DMS114 treated with DMSO at 0.1 percent for 48 hours (cell line): ENCODE data around the gene CYTH1.

Source experiments
- DNase-seq: peaks from one replicate; lab custom pipeline; 2025; ENCODE audit not compliant: unreplicated experiment; lab: John Stamatoyannopoulos, UW

The CYTH1 gene

DNA sequence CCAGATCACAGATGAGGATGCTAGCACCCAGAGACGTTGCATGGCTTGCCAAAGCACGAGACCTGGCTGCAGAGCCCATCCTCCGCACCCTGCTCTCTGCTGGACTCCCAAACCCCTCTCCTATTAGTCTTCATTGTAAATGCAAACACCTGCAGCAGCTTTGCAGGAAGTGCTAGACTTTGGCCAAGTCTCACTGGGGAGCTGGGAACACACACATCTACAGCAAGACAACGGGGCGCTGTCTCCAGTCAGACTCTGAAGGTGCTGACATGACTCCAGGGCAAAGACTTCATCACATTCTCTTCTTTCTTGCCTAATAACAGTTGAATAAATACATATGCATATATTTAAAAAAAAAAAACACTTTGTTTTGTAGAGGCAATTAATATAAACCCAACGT, 43.8 kb downstream of the CYTH1 start:
- no peak for DNase-seq

DNA sequence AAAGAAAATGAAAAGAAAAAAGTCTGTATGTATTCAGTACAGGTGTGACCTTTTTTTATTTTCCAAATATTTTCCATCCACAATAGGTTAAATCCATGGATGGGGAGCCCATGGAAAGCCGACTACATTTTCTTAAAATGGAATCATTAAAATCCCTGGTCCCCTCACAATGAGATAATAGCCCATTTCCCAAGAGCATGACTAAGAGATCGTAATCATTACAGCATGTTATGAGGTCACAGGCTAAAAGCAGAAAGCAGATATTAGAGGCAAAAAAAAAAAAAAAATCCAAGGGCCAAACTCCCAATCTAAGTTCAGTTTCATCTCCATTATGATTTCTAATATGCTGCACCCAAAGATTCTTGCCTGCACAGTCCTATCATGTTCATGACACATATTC, 44.7 kb downstream of the CYTH1 start:
- no peak for DNase-seq

DNA sequence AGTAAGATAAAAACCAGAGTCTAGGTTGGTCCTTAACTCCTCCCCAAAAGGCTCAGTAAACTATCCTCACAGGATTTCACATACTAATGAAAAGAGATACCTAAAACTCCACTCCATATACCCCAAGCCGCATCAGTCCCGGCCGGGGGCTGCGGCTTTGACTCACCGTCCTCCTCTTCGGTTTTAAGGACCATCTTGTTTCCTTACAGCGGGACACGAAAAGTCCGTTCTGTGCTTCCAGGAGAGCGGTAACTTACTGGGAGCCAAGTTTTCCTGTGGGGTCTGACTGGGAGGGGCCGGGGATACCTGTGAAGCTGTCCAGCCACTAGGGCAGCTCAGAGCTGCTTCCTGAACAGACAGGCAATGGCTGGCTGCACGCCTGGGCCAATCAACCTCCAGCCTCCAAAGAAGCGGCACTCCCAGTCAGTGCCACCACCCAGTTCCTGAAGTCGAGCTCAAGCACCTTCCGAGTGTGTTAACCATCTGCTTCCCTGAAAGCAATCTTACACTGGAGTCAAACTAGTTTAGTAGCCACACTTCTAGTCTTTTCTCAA, 45.5 kb downstream of the CYTH1 start:
- no peak for DNase-seq

DNA sequence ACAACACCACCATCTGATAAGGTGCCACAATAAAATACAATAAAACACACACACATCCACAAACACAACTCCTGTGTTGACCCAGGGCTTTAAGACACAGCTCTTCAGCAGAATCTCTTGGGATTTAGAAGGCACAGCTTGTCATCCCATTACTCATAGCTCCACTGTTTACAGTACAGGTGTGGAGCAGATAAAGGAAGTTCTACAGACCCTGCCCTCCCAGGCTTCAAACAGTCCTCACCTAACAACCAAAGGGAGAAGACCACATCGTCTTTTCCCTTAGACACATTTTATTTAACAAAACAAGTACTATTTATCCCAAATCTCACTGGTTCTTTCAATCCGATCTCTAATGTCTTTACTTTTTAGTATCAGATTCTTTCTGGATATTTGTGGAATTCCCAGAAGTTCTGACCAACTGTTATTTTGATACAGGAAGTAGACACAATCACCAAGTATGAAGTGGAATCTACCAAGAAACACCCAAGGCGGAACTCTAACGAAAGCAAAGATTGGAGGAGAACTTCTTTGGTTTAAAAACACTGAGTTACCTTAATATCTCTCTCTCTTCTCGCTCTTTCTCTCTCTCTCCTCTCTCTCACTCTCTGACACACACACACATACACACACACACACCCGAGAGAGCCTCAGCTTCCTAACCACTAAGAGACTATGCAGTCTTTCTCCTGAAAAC, 46.1 kb downstream of the CYTH1 start:
- DNase-seq: no peak

DNA sequence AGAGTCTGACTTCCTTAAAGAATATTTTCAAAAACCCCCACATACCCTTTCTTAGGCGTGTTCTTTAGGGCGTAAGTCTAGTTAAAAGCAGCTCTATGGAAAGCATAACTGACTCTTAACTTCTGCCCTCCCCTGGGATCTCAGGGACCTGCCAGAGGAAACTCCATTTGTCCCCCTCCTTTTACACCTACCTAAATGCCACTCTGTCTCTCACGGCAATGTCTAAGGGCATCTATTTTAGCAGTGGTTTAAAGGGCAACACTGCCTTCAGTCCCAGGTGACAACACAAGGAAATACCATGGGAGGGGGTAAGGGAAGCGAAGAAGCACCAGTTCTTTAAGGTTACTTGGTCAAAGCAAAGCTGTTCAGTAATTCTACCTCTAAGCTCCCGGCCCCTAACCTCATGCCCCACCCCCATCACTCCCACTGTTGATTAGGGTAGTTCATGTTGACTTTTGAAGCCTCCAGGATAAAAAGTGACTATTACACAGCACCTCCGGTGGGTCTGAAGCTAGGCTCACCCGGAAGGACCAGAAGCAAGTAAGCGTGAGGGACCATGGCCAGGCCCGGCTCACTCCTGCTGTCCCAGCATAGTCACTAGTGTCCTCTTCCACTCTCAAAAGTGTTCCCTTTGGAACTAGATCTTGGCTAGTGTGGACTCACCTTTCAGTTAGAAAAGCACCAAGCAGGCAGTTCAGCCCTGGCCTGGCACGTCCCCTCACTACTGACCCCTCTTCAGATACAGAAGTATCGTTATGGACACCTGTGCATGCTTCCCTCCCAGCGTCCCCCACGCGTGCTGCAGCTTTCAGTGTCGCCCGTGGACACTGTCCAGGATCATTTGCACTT, 47.1 kb downstream of the CYTH1 start:
- no peak for DNase-seq

DNA sequence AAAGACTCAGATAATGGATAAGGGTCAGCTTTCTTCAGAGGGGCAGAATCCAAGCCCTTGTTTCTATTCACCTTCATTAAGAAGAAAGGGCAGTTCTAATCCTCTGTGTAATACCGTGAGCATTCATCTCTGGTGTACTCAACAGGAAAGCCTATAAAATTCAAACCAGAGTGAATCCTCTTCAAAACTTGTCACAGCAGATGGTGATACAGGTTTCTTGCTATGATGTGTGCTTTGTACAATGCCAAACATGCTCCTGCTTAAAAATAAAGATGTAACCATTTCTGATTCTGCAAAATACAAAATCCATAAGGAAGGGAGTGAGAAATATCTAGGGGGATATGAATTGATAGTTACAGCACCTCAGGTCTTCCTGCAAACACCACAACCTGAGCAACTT, 49.7 kb downstream of the CYTH1 start:
- DNase-seq: no peak

DNA sequence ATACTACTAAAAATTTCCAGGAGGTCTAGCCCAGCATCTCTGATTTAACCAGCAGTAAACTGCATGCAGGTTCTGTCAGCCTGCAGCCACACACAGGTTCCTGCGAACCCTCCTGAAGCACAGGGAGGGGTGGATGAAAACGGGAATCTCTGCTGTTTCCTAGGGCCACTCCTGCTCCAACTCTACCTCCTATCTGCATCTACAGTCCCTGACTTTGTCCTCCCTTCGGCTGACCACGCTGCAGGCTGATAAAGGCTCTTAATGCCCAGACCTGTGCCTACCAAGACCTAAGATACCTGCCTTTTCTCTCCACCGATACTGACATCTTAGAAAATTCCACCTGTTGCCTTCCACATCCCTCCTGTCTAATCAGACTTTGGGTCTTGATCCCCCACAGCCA, 50.2 kb downstream of the CYTH1 start:
- no peak for DNase-seq

DNA sequence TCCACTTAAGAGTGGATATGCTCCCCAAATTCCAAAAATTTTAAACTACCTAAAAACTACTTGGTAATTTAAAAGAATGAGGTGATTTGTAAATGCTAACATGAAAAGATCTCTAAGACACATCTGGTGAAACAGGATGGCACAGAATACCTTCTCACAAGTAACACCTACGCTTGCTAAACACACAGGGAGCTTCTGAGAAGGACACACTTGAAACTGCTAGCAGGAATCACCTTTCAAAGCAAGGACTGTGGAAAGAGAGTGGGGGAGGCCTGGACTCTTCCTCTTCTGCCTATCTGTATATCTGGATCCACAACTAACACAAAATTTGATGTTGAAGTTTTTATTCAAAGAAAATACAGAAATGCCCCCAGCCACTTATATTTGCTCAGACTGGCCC, 52.4 kb downstream of the CYTH1 start:
- no peak for DNase-seq

DNA sequence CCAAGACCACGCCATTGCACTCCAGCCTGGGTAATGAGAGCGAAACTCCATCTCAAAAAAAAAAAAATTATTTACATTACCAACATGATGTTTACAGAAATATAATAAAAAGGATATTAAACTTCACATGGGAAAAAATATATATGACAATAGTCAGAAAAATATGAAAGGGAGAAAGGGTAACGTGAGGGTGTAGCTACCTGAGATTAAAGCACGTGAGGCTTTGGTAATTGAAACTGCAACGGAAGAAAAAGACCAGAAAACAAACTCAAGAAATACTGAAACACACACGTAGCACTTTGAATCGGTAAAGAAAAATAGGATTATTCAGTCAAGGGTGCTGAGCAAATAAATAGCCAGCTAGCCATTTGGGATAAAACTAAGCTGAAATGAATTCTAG, 53.6 kb downstream of the CYTH1 start:
- DNase-seq: no peak

DNA sequence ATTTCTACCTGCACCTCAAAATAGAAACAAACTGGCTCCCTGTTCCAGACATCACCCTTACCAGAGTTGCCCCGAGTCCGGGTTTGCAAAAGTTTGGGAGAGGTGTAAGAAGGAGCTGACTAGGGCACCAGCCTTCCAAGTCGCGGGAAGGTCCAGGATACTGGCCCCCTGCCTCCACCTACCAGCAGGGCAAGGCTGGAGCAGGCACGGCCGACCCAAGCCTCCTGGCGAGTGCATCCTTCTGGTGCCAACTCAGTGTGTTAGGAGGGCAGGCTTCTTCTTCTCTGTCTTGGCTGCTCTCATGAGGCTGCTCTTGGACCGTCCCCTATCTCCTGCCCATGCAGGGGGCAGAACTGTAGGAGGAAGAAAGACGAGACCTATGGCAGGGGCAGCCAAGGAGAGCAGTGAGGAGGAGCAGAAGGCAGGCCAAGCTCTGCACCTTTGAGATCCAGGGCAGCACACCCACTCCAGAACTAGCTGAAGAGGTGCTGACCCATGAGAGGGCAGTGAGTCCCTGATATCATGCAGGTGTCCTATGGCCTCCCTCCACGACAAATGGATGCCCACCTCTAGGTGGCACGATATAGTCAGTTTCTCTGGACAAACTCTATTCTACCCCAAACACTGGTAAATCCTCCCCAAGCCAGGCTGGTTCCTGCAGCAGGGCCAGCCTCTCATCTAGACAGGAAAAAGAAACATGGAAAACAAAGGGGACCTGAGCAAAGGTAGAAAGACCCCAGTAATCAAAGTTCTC, 54.4 kb downstream of the CYTH1 start:
- DNase-seq: no peak

DNA sequence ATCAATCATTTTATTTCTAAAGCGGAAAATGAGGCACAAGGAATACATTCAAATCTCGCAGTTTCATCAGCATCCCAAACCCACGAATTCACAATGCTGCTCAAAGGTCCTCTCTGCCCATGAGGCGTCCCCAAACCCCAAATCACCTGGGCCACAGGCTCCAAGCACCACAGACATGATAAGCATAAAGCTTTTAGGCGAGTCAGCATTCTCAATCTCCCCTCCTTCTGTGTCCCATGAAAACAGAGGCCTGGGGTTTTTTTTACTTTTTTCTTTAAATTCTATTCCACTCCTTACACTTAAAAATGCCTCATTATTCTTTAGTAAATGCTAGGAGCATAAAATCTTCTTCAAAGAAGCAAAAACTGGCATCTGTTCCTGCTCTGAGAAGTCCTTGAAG, 55.0 kb downstream of the CYTH1 start:
- DNase-seq: no peak

DNA sequence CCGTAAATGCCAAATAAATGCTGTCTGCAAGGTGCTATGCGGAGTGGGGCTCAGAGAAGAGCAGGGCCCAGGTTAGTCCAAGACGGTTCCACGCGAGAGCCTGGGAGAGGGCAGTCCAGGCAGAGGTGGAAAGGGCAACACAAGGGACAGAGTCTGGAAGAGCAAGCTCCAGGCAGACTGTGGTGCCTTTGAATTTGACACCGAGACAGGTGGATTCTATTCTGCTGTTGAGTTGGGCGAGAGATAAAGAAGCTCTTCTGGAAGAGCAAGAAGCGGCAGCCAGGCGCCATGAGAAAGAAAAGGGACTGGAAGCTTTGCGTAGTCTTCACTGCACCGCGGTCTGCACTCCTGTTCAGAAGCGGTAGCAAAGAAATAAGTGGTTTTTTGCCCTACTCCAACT, 55.6 kb downstream of the CYTH1 start:
- no peak for DNase-seq

DNA sequence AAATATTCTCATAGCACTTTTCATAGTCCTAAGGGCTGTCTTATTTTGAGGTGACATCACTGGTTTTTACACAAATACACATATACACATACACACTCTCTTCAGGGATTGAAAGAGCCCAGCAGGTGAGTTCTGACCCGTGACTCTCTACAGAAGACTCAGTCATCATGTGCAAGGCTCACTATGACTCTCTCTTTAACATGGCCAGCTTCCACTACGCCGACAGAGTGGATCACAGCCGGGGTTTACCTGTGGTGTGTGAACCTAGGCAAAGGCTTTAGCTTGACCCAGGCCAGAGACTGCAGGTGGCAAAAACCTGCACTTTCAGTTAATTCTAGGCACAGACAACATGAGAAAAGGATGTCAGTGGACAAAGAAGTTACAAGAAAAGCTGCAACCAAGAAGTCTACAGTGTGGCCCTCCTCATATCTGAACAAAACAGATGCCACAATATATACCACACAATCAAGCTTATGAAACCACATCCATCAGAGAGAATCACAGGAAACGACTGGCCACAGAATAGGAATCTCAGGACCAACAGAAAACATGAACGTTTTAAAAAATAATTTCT, 56.5 kb downstream of the CYTH1 start:
- no peak for DNase-seq

DNA sequence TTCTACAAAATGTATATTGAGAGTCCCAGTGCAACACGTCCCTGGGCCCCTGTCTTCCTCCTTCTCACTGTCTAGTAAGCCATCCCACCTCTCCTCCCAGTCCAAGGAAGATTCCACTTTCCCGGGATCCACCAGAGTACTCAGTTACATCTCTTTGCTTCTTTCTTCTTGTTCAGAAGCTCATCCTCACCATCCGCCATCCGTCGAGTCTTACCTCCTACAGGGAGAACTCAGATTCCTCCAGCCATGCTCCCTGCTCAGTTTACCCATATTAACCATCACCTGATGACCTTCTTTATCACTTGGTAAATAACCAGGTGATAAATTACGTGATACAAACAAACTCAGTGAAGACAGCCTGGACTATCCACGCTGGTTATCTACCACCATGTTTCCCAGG, 57.1 kb downstream of the CYTH1 start:
- DNase-seq: no peak

DNA sequence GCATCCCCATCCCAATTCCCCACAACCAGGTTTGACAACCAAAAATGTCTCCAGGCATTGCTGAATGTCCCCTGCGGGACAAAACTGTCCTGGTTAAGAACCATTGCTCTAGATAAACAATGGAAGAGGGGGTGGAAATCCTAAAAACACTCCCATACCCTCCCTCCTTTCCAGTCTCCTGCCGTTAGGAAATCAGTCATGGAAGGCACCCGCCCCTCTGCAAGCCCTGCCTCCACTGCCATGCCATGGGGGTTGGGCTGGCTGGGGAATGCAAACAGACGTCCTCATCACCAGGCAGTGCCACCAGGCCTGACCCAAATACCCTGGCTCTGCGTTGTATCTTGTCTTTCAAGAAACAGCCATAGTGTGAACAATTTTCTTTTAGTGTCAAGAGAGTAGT, 57.5 kb downstream of the CYTH1 start:
- DNase-seq: no peak

DNA sequence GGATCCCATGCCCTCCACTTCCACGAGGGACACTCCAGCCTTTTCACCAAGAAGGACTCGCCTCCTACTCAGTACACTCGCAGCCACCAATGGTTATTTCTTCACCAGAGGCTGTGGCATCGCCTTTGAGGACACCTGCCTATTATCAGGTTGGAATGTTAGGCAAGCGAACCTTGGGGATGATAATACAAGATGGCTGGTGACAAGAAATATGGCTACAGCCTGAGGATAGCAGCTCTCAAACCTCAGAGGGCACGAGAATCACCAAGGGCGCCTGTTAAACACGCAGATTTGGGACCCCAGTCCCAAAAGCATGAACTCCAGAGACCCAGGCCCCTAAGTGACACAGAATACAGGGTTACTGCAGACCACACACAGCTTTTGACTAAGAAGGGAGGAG, 58.1 kb downstream of the CYTH1 start:
- DNase-seq: no peak

DNA sequence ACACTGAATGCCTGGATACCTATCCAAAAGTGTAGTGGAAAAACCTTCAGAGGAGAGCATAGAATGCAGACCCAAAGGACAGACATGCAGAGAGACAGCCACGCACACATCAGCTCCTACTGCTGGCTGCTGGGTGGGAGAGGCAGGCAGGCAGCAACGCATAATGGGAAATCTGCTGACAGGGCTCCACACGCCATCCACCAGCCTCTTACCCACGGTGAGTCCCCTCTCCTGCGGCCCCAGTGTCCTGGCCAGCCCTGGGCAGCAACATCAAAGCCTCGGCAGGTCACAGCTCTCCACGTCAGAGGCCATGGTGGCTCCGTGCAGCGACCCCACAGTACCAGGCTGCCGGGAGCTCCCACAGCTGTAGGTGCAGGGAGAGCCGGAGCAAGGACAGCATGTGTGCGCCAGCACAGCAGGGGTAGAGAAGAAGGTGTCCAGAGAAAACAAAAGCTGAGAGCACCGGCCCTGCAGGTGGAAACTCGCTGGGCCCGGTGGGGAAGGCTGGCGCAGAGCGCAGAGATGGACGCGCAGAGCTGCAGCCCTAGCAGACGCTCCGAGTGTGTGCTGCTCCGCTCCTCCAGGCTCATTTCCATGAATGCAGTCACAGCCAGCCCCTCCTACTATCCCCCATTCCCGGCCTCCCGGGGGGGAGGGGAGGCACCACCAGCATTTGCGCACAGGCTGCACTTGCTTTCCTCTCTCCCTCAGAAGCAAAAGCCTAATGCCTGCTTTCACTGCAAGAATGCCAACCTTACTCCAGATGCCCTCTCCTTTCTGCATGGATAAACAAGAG, 58.9 kb downstream of the CYTH1 start:
- no peak for DNase-seq

DNA sequence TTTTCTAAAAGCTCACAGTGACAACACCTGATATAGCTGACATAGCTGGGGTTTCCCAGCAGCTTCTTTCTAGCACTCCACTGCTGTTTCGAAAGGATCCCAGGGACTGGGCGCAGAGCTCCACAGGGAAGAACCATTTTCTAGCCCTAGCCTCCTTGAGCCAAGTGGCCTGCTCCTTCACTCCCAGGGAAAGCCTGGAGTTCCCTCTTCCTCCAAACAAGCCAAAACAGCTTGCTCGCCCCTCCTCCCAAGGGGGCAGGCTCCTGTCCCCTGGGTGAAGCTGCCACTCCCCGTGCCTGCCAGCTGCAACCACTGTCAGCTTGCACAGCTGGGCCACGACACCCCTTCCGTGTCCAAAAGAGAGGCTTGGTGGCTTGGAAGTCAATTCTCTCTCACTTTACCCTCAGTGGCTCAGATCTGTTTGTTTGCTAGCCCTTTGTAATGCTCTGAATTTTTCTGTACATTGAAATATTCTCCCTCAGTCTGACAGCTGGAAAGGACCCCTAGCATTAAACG, 59.8 kb downstream of the CYTH1 start:
- DNase-seq: no peak

DNA sequence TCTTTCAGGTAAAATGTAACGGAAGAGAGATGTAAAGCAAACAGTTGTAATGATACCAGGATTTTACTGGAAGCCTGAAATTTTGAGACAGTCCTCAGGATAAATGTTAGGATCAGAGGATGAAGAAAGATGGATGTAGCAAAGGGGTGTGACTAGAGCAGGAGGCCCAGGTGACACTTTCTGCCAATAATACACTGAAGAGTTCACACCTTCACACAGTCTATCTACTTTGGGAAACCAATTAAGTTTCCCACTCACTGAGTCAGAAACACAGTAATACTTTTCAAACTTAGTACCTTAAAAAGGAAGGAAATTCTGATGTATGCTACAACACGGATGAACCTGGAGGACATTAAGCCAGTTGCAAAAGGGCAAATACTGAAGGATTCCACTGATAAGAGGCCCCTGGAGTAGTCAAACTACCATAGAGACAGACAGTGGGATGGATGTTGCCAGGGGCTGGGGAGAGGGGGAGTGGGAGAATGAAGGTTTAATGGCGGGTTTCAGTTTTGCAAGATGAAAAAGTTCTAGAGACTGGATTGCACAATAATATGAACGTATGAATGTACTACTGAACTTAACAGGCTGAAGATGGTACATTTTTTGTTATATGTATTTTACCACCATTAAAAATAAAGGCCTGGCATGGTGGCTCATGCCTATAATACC, 62.3 kb downstream of the CYTH1 start:
- DNase-seq: no peak
